Midbrain (tissue), 1 donor: Measurements from ENCODE around the gene TTC28.

Experiments
- DNase-seq: peaks from one replicate; lab custom pipeline; 2025; lab: John Stamatoyannopoulos, UW

The TTC28 gene

GRCh38 chr22:27966168-27967064 lies 713.2 kb downstream of the TTC28 start:
- DNase-seq = no peak

DNA sequence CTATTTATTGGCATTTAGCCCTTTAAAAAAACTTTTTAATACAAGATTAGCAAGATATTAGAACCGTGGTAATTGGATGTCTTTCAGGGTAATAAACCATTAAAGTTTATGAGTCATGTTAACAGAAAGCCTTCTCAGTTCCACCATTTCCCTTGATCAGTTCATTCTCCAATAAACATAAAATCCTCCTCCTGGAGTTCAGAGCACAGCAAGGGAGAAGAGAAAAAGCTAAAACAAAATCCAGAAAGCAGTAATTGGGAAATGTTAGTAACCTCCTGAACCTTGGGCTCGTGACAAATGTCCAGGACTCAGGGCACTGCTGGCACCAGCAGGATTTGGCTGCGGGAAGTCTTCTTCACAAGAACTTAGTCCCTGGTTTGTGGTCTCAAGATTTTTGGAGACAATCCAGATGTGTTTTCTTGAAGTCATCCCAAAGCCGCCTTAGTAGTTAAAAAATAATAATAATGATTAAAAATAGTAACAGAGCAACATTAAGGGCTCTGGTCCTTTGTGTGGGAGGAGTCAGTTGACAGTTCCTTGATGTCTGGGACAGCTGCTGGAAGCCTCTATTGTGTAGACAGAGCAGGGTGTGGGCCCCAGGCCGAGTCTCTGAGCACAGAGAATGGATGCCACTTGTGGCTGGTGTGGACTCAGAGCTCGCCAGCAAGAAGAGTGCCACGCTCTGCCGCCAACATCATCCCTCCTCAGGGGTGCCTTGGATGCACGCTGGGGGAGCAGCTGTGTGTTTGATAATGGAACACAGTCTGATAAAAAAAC lies 717.2 kb downstream of the TTC28 start:
- no peak for DNase-seq

- no peak for DNase-seq
Measured at GRCh38 chr22:27961680-27962079, 718.0 kb downstream of the TTC28 start.

GRCh38 chr22:27961182-27961581 lies 718.5 kb downstream of the TTC28 start:
- no peak for DNase-seq

DNA sequence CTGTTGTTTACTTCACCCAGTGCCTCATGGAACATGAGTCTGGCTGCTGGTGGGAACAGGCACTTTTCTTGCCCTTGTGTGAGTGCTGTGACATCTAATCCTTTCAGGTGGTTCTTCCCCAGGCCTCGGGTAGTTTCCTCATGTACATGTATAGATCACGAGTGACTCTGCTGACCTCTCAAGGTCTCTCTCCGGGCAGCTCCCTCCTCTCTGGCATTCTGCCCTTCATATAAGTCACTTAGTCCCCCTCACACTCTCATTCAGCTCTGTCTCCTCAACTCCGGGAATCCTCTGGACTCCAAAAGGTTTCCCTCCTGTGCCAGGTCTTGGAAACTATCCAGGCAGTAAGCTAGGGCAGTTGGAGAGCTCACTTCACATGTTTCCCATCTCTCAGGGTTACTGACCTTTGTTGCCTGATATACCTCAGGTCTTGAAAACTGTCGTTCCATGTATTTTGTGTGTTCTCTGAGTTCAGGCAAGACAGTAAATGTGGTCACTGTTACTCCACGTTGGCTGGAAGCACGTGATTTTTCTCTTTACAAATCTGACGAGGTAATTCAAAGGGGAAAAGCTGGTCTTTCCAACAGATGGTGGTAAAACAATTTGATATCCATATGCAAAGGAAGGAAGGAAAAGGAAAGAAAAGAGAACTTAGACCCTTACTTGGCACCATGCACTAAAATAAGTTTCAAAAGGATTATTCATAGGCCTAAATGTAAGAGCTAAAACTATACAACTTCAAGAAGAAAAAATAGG lies 720.1 kb downstream of the TTC28 start:
- DNase-seq = no peak

GRCh38 chr22:27952779-27953178 lies 726.9 kb downstream of the TTC28 start:
- DNase-seq = no peak

DNA sequence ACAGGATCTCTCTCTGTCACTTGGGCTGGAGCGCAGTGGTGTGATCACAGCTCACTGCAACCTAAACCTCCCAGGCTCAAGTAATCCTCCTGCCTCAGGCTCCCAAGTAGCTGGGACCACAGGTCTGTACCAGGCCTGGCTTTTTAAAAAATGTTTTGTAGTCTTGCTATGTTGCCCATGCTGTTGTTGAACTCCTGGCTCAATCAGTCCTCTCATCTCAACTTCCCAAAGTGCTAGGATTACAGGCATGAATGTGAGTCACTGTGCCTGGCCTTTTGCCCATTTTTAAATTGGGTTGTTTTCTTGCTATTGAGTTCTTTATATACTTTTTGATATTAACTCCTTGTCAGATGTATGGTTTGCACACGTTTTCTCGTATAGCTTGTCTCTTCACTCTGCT lies 727.5 kb downstream of the TTC28 start:
- DNase-seq = no peak

GRCh38 chr22:27949421-27949820 lies 730.2 kb downstream of the TTC28 start:
- DNase-seq = no peak

DNA sequence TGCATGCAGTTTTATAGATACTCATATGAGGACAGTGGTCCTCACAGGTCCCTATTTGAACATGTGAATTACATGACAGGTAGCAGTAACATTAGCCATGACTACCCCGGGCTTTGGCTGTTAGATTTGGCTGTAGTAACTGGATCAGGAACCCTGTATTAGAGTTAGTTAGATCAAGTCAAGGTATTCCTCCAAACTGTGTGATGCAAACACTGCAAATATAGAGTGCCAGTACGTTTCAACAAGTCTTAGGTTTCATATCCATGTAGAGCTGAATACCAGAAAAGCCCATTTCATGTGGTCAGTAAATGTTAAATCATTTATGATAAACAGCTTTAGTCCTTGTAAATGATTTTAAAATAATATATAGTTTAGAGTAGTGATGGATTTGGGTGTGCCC lies 731.1 kb downstream of the TTC28 start:
- DNase-seq = no peak

- DNase-seq = no peak
Measured at GRCh38 chr22:27947448-27947847, 732.2 kb downstream of the TTC28 start.

GRCh38 chr22:27941143-27941542 lies 738.5 kb downstream of the TTC28 start:
- DNase-seq = no peak

- no peak for DNase-seq
Measured at GRCh38 chr22:27937453-27937852, 742.2 kb downstream of the TTC28 start.

DNA sequence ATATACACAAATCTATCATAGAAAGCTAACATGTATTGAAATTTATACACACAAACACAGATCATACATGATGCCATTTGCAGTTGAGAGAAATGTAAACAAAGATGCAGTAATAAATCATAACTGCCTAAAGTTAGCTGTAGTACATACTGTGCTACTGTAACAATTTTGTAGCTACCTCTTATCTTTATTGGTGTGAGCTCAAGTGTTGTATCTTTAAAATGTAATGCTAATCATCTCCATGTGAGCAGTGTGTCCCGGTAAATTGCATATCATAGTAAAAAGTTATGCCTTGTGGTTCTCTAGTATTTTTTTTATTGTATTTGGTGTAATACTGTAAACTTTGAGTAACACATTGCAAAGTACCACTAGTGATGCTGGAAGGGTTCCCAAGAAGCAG lies 743.7 kb downstream of the TTC28 start:
- no peak for DNase-seq

GRCh38 chr22:27934069-27934468 lies 745.6 kb downstream of the TTC28 start:
- DNase-seq = no peak

DNA sequence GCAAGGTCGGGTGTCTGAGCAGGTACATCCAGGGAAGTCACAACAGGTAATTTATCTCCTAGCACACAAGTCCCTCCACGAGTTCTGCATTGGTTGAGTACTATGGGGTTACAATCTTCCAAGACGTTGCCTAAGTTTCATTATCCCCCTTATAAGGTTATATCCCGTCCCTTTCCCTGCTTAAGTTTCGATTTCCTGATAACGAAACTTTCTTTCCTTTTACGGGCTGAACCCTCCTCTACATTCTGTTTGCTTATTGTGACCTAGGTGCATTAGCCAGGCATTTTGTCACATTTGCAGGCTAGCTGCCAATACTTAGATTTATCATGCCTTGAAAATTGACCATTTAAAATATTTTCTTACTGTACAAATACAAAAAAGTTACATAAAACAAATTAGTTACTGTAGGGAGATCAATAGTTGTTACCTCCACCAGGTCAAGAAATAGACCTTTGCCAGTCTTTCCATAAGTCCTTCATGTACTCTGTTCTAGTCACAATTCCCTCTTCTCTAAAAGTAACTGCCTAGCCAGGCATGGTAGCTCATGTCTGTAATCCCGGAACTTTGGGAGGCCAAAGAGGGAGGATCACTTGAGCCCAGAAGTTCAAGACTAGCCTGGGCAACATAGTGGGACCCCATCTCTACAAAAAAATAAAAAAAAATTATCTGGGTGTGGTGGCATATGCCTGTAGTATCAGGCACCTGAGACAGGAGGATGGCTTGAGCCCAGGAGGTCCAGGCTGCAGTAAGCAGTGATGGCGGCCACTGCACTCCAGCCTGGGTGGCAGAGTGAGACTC lies 746.3 kb downstream of the TTC28 start:
- no peak for DNase-seq

DNA sequence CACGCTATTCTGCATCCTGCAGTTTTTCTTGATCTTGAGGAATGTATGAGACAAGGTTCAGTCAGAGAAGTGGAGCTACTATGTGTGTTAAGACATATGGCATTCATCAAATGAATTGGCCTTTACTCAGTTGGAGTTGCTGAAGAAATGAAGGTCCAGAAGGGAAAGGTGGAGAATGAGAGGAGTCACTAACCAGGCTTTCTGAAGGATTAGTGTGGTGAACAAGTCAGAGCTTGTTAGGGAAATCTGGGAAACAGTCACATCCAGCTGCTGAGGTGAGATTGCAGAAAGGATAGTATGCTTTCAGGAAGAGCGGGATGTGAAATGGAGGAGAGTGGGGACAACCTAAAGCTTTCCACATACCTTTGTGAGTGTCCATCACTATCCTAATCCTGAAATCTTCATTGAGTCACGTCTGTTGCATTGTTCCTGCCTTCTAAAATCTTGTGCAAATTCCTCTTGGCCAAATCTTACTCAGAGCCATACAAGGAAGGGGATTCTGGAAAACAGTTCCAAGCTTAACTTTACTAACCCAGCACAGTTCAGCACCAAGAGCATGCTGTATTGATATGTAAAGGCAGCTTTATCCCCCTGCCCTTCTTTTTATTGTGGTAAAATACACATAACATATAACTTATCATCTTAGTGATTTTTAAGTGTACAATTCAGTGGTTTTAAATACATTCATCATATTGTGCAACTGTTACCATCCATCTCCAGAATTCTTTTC lies 749.1 kb downstream of the TTC28 start:
- no peak for DNase-seq
